KG1 (cell line): ENCODE results near the gene CUX1.

Experiments used
- DNase-seq: peaks from one replicate; lab custom pipeline; 2025; lab: John Stamatoyannopoulos, UW

Gene CUX1

GRCh38 chr7:102073931-102074880, 256.8 kb downstream of the CUX1 start:
- DNase-seq, result no peak

- DNase-seq, result no peak
These were observed 257.7 kb downstream of the CUX1 start for GRCh38 chr7:102075126-102075525.

- DNase-seq, result no peak
These were observed 258.2 kb downstream of the CUX1 start for GRCh38 chr7:102075553-102076135.

GRCh38 chr7:102077081-102077480, 259.7 kb downstream of the CUX1 start:
- DNase-seq, result no peak

GRCh38 chr7:102079140-102080018, 262.0 kb downstream of the CUX1 start:
- no peak for DNase-seq

- no peak for DNase-seq
These were observed 262.6 kb downstream of the CUX1 start for GRCh38 chr7:102080019-102080433.

GRCh38 chr7:102080434-102081243, 263.2 kb downstream of the CUX1 start:
- DNase-seq, result no peak

- no peak for DNase-seq
These were observed 263.8 kb downstream of the CUX1 start for GRCh38 chr7:102081244-102081627.

- no peak for DNase-seq
These were observed 265.4 kb downstream of the CUX1 start for GRCh38 chr7:102082693-102083368.

GRCh38 chr7:102085218-102085772, 267.9 kb downstream of the CUX1 start:
- no peak for DNase-seq

GRCh38 chr7:102089175-102090098, 272.0 kb downstream of the CUX1 start:
- no peak for DNase-seq

- no peak for DNase-seq
These were observed 276.3 kb downstream of the CUX1 start for GRCh38 chr7:102093599-102094315.

- no peak for DNase-seq
These were observed 276.9 kb downstream of the CUX1 start for GRCh38 chr7:102094316-102094650.

- no peak for DNase-seq
These were observed 278.0 kb downstream of the CUX1 start for GRCh38 chr7:102095321-102096011.

- no peak for DNase-seq
These were observed 278.5 kb downstream of the CUX1 start for GRCh38 chr7:102096012-102096332.

GRCh38 chr7:102096706-102097427, 279.4 kb downstream of the CUX1 start:
- DNase-seq, result no peak

GRCh38 chr7:102097601-102098161, 280.3 kb downstream of the CUX1 start:
- no peak for DNase-seq

GRCh38 chr7:102098986-102099385, 281.6 kb downstream of the CUX1 start:
- DNase-seq, result no peak
